Activated naive CD8-positive, alpha-beta T cell treated with anti-CD3 and anti-CD28 coated beads, Interleukin-2, amount 10 ng/mL, durations not matched to agents 7 days and 5 days (primary cell): ENCODE data around the gene DUSP6. TPM values are rescaled to one million over a fixed set of nuclear protein-coding genes. Genes with fewer than 3 reads are reported as not detected.

Experiments used
- ATAC-seq: fragments of 150-1000 bp; cut with Tn5 transposase; one replicate; pipeline ENCODE4 v1.10.0; 2021; ENCODE audit warnings: low read depth, moderate library complexity
- POLR2A ChIA-PET: fragments of 350-600 bp; sonication (Branson Sonifier 250); formaldehyde crosslinking; loops from one replicate; lab custom pipeline; 2021; ENCODE audit warnings: antibody characterized with exemption; lab: Charles Lee
- DNase-seq: peaks from one replicate; pipeline ENCODE4 v3.0.0; 2021
- H3K27ac Mint-ChIP-seq: one replicate; pipeline ENCODE4 v1.8.0; 2022; ENCODE audit warnings: mild to moderate bottlenecking, mixed read lengths
- H3K27me3 Mint-ChIP-seq: one replicate; pipeline ENCODE4 v1.8.0; 2022; ENCODE audit warnings: mild to moderate bottlenecking, moderate library complexity, mixed read lengths
- H3K36me3 Mint-ChIP-seq: one replicate; pipeline ENCODE4 v1.8.0; 2021; ENCODE audit warnings: mild to moderate bottlenecking, mixed read lengths
- H3K4me1 Mint-ChIP-seq: one replicate; pipeline ENCODE4 v1.8.0; 2021; ENCODE audit warnings: mixed read lengths
- H3K4me3 Mint-ChIP-seq: one replicate; pipeline ENCODE4 v1.8.0; 2022; ENCODE audit warnings: mild to moderate bottlenecking, moderate library complexity, mixed read lengths
- H3K9me3 Mint-ChIP-seq: one replicate; pipeline ENCODE4 v1.8.0; 2021; ENCODE audit warnings: mixed read lengths
- total RNA-seq, 2 experiments: library from RNA; stranded (reverse); gene quantifications; one replicate each; pipeline ENCODE4 v1.2.3, GENCODE V29; 2021

The DUSP6 gene
- 10 to 100 TPM; 77.5 to 85.0 TPM for total RNA-seq

GRCh38 chr12:89352492-89353187 is at the start of gene DUSP6:
TSS of gene DUSP6 (minus strand) at chr12:89352501. CDS start at chr12:89352039, 462 bp downstream.
- ATAC-seq: peak; percentile 78
- Mint-ChIP-seq H3K27ac (peak within 1 kb of the TSS; percentile 97), H3K4me3 (peak within 1 kb of the TSS; percentile 98), H3K27me3 (no peaks in the 10 kb centered on the region), H3K36me3 (peaks cover 35% of the 10 kb centered on the region), H3K4me1 (peaks cover 36% of the 10 kb centered on the region), H3K9me3 (no peaks in the 10 kb centered on the region)
- POLR2A ChIA-PET: interaction anchor here (0.6 to 10.5 kb wide), 39 partner anchors 10 to 356 kb away, joined by 3 to 151 read pairs (median 6); partner anchors contain the start of genes ATP2B1, GALNT4 and POC1B
- DNase-seq: peak; percentile 90

- Mint-ChIP-seq H3K27me3 (no peaks in the 10 kb centered on the region), H3K9me3 (peaks cover 7% of the 10 kb centered on the region), H3K4me3 (no peak overlapping the region), H3K36me3 (peaks cover 21% of the 10 kb centered on the region), H3K27ac (no peak overlapping the region), H3K4me1 (peaks cover 10% of the 10 kb centered on the region)
- DNase-seq (no peak), ATAC-seq (no peak)
- POLR2A ChIA-PET: no interaction called here
These were observed 49.2 kb upstream of the DUSP6 start for GRCh38 chr12:89401433-89402058.

- DNase-seq (no peak), ATAC-seq (no peak)
- peaks cover 7% of the 10 kb centered on the region for H3K9me3 Mint-ChIP-seq
- H3K36me3 Mint-ChIP-seq: peaks cover 26% of the 10 kb centered on the region
- H3K4me1 Mint-ChIP-seq: peaks cover 10% of the 10 kb centered on the region
- H3K27ac Mint-ChIP-seq: no peak overlapping the region
- POLR2A ChIA-PET: no interaction called here
- H3K4me3 Mint-ChIP-seq: no peak overlapping the region
- no peaks in the 10 kb centered on the region for H3K27me3 Mint-ChIP-seq
These were observed 48.1 kb upstream of the DUSP6 start for GRCh38 chr12:89400415-89400814.

- peaks cover 17% of the 10 kb centered on the region for H3K4me1 Mint-ChIP-seq
- peaks cover 27% of the 10 kb centered on the region for H3K36me3 Mint-ChIP-seq
- ATAC-seq (no peak), DNase-seq (no peak)
- no peaks in the 10 kb centered on the region for H3K9me3 Mint-ChIP-seq
- no peaks in the 10 kb centered on the region for H3K27me3 Mint-ChIP-seq
- H3K4me3 Mint-ChIP-seq: no peak overlapping the region
- POLR2A ChIA-PET: no interaction called here
- H3K27ac Mint-ChIP-seq: no peak overlapping the region
These were observed 43.4 kb upstream of the DUSP6 start for GRCh38 chr12:89395712-89396111.

GRCh38 chr12:89393551-89394121 is 41.3 kb upstream of the DUSP6 start:
- H3K9me3 Mint-ChIP-seq: no peaks in the 10 kb centered on the region
- POLR2A ChIA-PET: no interaction called here
- no peaks in the 10 kb centered on the region for H3K27me3 Mint-ChIP-seq
- no peak overlapping the region for H3K4me3 Mint-ChIP-seq
- ATAC-seq: no peak
- DNase-seq: no peak
- H3K4me1 Mint-ChIP-seq: peaks cover 25% of the 10 kb centered on the region
- H3K27ac Mint-ChIP-seq: no peak overlapping the region
- peaks cover 26% of the 10 kb centered on the region for H3K36me3 Mint-ChIP-seq

- peaks cover 24% of the 10 kb centered on the region for H3K36me3 Mint-ChIP-seq
These were observed 40.1 kb upstream of the DUSP6 start for GRCh38 chr12:89392391-89392790.

GRCh38 chr12:89391726-89392336 is 39.5 kb upstream of the DUSP6 start:
- DNase-seq (no peak), ATAC-seq (no peak)
- peaks cover 16% of the 10 kb centered on the region for H3K4me1 Mint-ChIP-seq
- H3K27me3 Mint-ChIP-seq: peaks cover 2% of the 10 kb centered on the region
- H3K9me3 Mint-ChIP-seq: no peaks in the 10 kb centered on the region
- no peak overlapping the region for H3K27ac Mint-ChIP-seq
- POLR2A ChIA-PET: no interaction called here
- no peak overlapping the region for H3K4me3 Mint-ChIP-seq
- peaks cover 24% of the 10 kb centered on the region for H3K36me3 Mint-ChIP-seq

More at GRCh38 chr12:89392391-89392790, 40.1 kb upstream of the DUSP6 start:
- peaks cover 18% of the 10 kb centered on the region for H3K4me1 Mint-ChIP-seq
- ATAC-seq: no peak
- POLR2A ChIA-PET: no interaction called here
- no peak overlapping the region for H3K27ac Mint-ChIP-seq
- H3K4me3 Mint-ChIP-seq: no peak overlapping the region
- DNase-seq: no peak
- no peaks in the 10 kb centered on the region for H3K9me3 Mint-ChIP-seq
- peaks cover 2% of the 10 kb centered on the region for H3K27me3 Mint-ChIP-seq

- DNase-seq: no peak
- no peaks in the 10 kb centered on the region for H3K9me3 Mint-ChIP-seq
- peaks cover 2% of the 10 kb centered on the region for H3K27me3 Mint-ChIP-seq
- POLR2A ChIA-PET: interaction anchor here (1.2 kb wide), 1 partner anchor 38 kb away, joined by 3 read pairs; the partner anchor contains the start of gene DUSP6
- H3K27ac Mint-ChIP-seq: peak overlapping the region; percentile 2
- H3K36me3 Mint-ChIP-seq: peaks cover 22% of the 10 kb centered on the region
- peaks cover 19% of the 10 kb centered on the region for H3K4me1 Mint-ChIP-seq
- no peak for ATAC-seq
- no peak overlapping the region for H3K4me3 Mint-ChIP-seq
These were observed 38.7 kb upstream of the DUSP6 start for GRCh38 chr12:89390802-89391673.

GRCh38 chr12:89389755-89390661 is 37.7 kb upstream of the DUSP6 start:
- Mint-ChIP-seq H3K9me3 (no peaks in the 10 kb centered on the region), H3K36me3 (peaks cover 14% of the 10 kb centered on the region), H3K4me1 (peaks cover 19% of the 10 kb centered on the region), H3K4me3 (peak overlapping the region; percentile 6), H3K27ac (no peak overlapping the region), H3K27me3 (peaks cover 2% of the 10 kb centered on the region)
- POLR2A ChIA-PET: interaction anchor here (1.2 kb wide), 1 partner anchor 37 kb away, joined by 3 read pairs; the partner anchor contains the start of gene DUSP6
- ATAC-seq (no peak), DNase-seq (no peak)

- H3K4me3 Mint-ChIP-seq: no peak overlapping the region
- H3K27me3 Mint-ChIP-seq: peaks cover 2% of the 10 kb centered on the region
- H3K9me3 Mint-ChIP-seq: no peaks in the 10 kb centered on the region
- POLR2A ChIA-PET: no interaction called here
- peaks cover 23% of the 10 kb centered on the region for H3K4me1 Mint-ChIP-seq
- DNase-seq: no peak
- no peak overlapping the region for H3K27ac Mint-ChIP-seq
- ATAC-seq: no peak
- peaks cover 5% of the 10 kb centered on the region for H3K36me3 Mint-ChIP-seq
These were observed 33.8 kb upstream of the DUSP6 start for GRCh38 chr12:89386138-89386537.

- POLR2A ChIA-PET: interaction anchor here (0.7 to 1.0 kb wide), 2 partner anchors 140 to 605 kb away, joined by 4 to 5 read pairs; no protein-coding TSS in a partner anchor
- Mint-ChIP-seq H3K9me3 (no peaks in the 10 kb centered on the region), H3K36me3 (peaks cover 2% of the 10 kb centered on the region), H3K27ac (no peak overlapping the region), H3K27me3 (peaks cover 2% of the 10 kb centered on the region), H3K4me3 (no peak overlapping the region), H3K4me1 (peaks cover 15% of the 10 kb centered on the region)
- DNase-seq (no peak), ATAC-seq (no peak)
These were observed 32.5 kb upstream of the DUSP6 start for GRCh38 chr12:89384807-89385206.
